ENCODE measurements around the gene SMIM45.

Gene SMIM45

DNA sequence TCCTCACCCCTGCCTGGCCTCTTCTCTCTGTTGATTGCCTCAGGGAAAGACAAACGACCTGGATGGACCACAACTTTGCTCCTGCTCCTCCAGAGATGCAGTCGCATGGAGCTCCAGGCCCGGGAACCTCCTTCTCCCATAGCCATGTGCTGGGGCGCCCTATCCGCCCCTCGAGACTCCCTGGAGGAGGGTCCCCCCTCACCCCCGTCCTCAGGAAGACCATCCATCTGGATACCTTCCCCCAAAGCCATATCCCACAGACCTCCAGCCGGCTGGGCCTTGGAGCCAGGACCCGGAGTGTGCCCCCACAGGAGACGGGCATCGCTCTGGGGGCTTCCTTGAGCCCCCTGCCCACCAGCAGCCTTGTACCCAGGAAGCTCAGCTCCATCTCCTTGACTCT lies 19.5 kb downstream of the SMIM45 start:
- Histone ChIP-seq H3K9me3 (no peaks in the 10 kb centered on the region), H3K4me3 (no peak overlapping the region), H3K4me1 (ENCODE audit: insufficient read depth) (no peaks in the 10 kb centered on the region), H3K36me3 (no peaks in the 10 kb centered on the region), H3K27ac (no peak overlapping the region), H3K27me3 (no peaks in the 10 kb centered on the region)
- TF ChIP-seq EP300 (IDR thresholded peaks at IDR 0.05) (no peak), POLR2A (IDR thresholded peaks at IDR 0.05) (no peak)
- TF ChIP-seq, protein P1, sequence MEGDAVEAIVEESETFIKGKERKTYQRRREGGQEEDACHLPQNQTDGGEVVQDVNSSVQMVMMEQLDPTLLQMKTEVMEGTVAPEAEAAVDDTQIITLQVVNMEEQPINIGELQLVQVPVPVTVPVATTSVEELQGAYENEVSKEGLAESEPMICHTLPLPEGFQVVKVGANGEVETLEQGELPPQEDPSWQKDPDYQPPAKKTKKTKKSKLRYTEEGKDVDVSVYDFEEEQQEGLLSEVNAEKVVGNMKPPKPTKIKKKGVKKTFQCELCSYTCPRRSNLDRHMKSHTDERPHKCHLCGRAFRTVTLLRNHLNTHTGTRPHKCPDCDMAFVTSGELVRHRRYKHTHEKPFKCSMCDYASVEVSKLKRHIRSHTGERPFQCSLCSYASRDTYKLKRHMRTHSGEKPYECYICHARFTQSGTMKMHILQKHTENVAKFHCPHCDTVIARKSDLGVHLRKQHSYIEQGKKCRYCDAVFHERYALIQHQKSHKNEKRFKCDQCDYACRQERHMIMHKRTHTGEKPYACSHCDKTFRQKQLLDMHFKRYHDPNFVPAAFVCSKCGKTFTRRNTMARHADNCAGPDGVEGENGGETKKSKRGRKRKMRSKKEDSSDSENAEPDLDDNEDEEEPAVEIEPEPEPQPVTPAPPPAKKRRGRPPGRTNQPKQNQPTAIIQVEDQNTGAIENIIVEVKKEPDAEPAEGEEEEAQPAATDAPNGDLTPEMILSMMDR (IDR thresholded peaks at IDR 0.05), result no peak
- DNase-seq, result no peak
- intact Hi-C loops (cut with DNase I), result no loop called here
- WGBS, 3 donors, result 75 to 83% (median 78%) methylated on average over 11 of the region's 11 CpGs

DNA sequence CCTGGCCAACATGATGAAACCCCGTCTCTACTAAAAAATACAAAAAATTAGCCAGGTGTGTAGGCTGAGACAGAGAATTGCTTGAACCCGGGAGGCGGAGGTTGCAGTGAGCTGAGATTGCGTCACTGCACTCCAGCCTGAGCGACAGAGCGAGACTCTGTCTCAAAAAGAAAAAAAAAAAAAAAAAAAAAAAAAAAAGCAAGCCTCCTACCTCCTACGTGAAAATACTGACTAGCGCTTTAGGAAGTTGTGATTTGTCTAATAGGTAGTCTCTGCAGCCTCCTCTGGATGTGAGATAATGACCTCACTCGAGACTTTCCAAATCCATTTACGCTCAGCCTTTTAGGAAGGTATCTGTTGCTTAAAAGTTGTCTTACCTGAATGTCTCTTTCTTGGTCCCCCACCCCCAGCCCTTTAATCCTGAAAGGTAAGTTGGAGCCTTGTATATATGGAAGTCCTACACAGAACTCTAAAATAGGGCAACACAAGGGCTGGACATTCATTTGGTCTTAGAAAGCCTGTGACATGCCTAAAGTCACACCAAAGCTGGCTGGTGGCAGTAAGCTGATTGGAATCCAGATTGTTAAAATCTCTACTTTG lies 22.8 kb downstream of the SMIM45 start:
- Histone ChIP-seq H3K4me1 (ENCODE audit: insufficient read depth) (peaks cover 3% of the 10 kb centered on the region), H3K4me3 (no peak overlapping the region), H3K36me3 (no peaks in the 10 kb centered on the region), H3K27me3 (no peaks in the 10 kb centered on the region), H3K27ac (no peak overlapping the region), H3K9me3 (no peaks in the 10 kb centered on the region)
- 56 to 62% (median 58%) methylated on average over 10 of the region's 10 CpGs for WGBS, 3 donors
- intact Hi-C loops (cut with DNase I), result no loop called here
- TF ChIP-seq, protein P1 (IDR thresholded peaks at IDR 0.05), result no peak
- no peak for TF ChIP-seq POLR2A (IDR thresholded peaks at IDR 0.05)
- no peak for TF ChIP-seq EP300 (IDR thresholded peaks at IDR 0.05)
- no peak for DNase-seq

DNA sequence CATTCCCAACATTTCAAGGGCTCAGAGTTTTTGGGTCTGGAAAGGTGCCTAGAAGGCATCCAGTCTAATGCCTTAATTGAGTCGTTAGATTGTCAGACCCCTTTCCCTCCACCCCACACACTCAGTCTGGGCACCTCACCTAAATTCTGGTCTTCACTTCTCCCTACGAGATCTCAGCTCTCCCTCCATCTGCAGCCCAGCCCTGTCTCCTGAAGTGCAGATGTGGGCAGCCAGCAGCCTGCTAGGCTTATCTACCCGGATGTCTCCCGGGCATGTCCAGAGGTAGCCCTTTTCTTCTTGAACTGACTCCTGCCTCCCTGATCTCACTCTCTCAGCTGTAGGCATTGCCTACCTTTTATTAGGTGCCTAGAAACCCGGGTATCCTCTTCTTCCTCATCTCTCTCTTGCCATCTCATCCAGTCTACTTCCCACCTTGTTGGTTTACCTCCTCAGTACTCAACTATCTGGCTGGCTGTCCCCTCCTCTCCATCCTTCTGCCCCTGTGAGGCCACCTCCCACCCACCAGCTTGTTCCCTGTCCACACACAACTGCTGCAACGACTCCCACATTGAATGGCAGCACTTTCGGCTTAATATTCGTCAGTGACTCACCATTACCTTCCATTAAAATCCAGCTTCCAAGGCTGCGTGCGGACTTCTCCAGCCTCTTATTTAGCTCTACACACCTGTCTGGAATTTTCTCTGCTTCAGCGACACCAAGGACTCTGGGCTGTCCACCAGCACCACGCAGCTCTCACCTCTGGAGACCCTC lies 23.5 kb downstream of the SMIM45 start:
- Histone ChIP-seq H3K27me3 (no peaks in the 10 kb centered on the region), H3K9me3 (no peaks in the 10 kb centered on the region), H3K4me1 (ENCODE audit: insufficient read depth) (peaks cover 3% of the 10 kb centered on the region), H3K36me3 (no peaks in the 10 kb centered on the region), H3K27ac (no peak overlapping the region), H3K4me3 (no peak overlapping the region)
- 46 to 59% (median 51%) methylated on average over 12 of the region's 12 CpGs for WGBS, 3 donors
- TF ChIP-seq EP300 (IDR thresholded peaks at IDR 0.05), result no peak
- TF ChIP-seq POLR2A (IDR thresholded peaks at IDR 0.05), result no peak
- TF ChIP-seq, protein P1 (IDR thresholded peaks at IDR 0.05), result no peak
- no peak for DNase-seq
- intact Hi-C loops (cut with DNase I), result no loop called here

DNA sequence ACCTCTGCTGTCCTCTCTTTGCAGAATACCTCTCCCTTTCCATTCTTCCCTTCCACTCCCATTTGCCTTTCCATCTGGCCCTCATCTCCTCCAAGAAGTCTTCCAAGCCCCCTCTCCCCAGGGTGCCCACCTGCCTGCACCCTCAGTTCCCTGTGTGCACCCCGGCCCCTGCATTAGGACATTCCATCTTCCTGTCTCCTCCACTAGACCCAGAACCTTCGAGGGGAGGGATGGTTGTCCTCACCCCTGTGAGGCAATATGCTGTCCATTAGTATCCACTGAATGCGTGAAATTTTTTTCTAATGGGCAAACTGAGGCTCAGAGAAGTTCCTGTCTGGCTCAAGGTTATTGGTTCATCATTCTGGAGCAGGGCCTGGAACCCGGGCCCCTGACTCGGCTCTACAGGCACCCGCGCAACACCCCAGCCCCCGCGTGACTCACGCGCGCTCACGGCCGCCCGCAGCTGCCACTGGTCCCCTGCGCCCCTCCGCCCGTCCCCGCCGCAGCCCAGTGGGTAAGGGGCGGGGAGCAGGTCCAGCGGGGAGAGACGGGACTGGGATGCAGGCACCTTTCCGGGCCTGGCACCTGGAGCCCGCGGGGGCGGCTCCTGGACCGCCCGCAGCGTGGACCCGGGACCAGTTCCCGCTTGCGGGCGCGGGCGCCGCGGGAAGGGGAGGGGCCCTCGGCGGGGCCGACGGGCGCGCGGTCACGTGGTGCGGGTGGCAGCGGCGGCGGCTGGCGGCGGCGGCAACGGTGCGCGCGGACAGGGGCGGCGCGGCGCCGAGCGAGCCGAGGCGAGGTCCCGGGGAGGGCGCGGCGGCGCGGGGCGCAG lies 24.3 kb downstream of the SMIM45 start:
- Histone ChIP-seq H3K27ac (no peak overlapping the region), H3K27me3 (no peaks in the 10 kb centered on the region), H3K4me1 (ENCODE audit: insufficient read depth) (peaks cover 3% of the 10 kb centered on the region), H3K4me3 (peak overlapping the region; percentile 24), H3K9me3 (no peaks in the 10 kb centered on the region), H3K36me3 (no peaks in the 10 kb centered on the region)
- intact Hi-C loops (cut with DNase I), result no loop called here
- DNase-seq, result no peak
- 1 to 6% (median 3%) methylated on average over 20 to 70 of the region's 72 CpGs for WGBS, 3 donors
- TF ChIP-seq POLR2A (IDR thresholded peaks at IDR 0.05), result no peak
- TF ChIP-seq, protein P1 (IDR thresholded peaks at IDR 0.05), result no peak
- no peak for TF ChIP-seq EP300 (IDR thresholded peaks at IDR 0.05)

All from ovary (tissue), 7 donors.